PC-3 (cell line): Measurements from ENCODE around the gene DGCR2. TPM values are rescaled to one million over a fixed set of nuclear protein-coding genes. Genes with fewer than 3 reads are reported as not detected.
A peak's percentile ranks its signal among the peaks of the same experiment; 100 is the strongest.

Source experiments
- ATAC-seq: fragments of 200-7000 bp; cut with Tn5 transposase; 2 replicates; pipeline ENCODE4 v1.9.1; 2020; ENCODE audit warnings: mild to moderate bottlenecking, moderate library complexity
- BruUV-seq: library from RNA; stranded (reverse); fragments of 400-500 nt; replicated peaks from 2 replicates; lab custom pipeline; 2021; lab: Mats Ljungman, UMichigan
- CTCF ChIA-PET: fragments of 300-600 bp; sonication (Branson Sonifier 250); formaldehyde crosslinking; loops from one replicate; lab custom pipeline; 2022; ENCODE audit warnings: antibody characterized with exemption; lab: Charles Lee
- POLR2A ChIA-PET: fragments of 300-600 bp; sonication (Branson Sonifier 250); formaldehyde crosslinking; loops from one replicate; lab custom pipeline; 2022; ENCODE audit warnings: antibody characterized with exemption; ENCODE audit not compliant: unreplicated experiment; lab: Charles Lee
- DNase-seq: peaks from one replicate; pipeline ENCODE4 v3.0.0-alpha.2; 2015
- H2AFZ ChIP-seq: fragments of 300-600 bp; sonication (generic); 2 replicates; pipeline ENCODE4 v1.6.0; 2016; ENCODE audit warnings: antibody characterized with exemption, low read length
- H3F3A ChIP-seq: fragments of 300-600 bp; sonication (generic); one replicate; pipeline ENCODE4 v1.6.0; 2017; ENCODE audit warnings: antibody characterized with exemption, low read length, control low read depth, mild to moderate bottlenecking; ENCODE audit not compliant: unreplicated experiment
- H3K27ac ChIP-seq: fragments of 300-600 bp; sonication (generic); 2 replicates; pipeline ENCODE4 v1.5.1; 2016; ENCODE audit warnings: mild to moderate bottlenecking, low read length
- H3K27me3 ChIP-seq: fragments of 300-600 bp; sonication (generic); 2 replicates; pipeline ENCODE4 v1.6.1; 2016; ENCODE audit warnings: low read length, mixed read lengths
- H3K36me3 ChIP-seq: fragments of 300-600 bp; sonication (generic); 2 replicates; pipeline ENCODE4 v1.6.1; 2016; ENCODE audit warnings: low read depth, mixed run types, low read length, mixed read lengths
- H3K4me1 ChIP-seq: fragments of 300-600 bp; sonication (generic); 2 replicates; pipeline ENCODE4 v1.5.1; 2016; ENCODE audit warnings: low read length; ENCODE audit not compliant: insufficient read depth
- H3K4me2 ChIP-seq: fragments of 300-600 bp; sonication (generic); 2 replicates; pipeline ENCODE4 v1.6.0; 2016; ENCODE audit warnings: low read length
- H3K4me3 ChIP-seq: fragments of 300-600 bp; sonication (generic); 2 replicates; pipeline ENCODE4 v1.5.1; 2016; ENCODE audit warnings: mild to moderate bottlenecking, low read length, mixed read lengths
- H3K79me2 ChIP-seq: fragments of 300-600 bp; sonication (generic); 2 replicates; pipeline ENCODE4 v1.6.1; 2017; ENCODE audit warnings: low read length, mixed read lengths
- H3K9ac ChIP-seq: fragments of 300-600 bp; sonication (generic); 2 replicates; pipeline ENCODE4 v1.6.0; 2016; ENCODE audit warnings: mild to moderate bottlenecking, low read length
- H3K9me2 ChIP-seq: fragments of 300-600 bp; sonication (generic); replicated peaks from 2 replicates; pipeline ENCODE4 v1.6.1; 2016; ENCODE audit warnings: mixed run types, low read length, mixed read lengths
- H3K9me3 ChIP-seq: fragments of 300-600 bp; sonication (generic); 2 replicates; pipeline ENCODE4 v1.6.1; 2016; ENCODE audit warnings: low read length, mixed read lengths
- H4K20me1 ChIP-seq: fragments of 300-600 bp; sonication (generic); 2 replicates; pipeline ENCODE4 v1.6.1; 2016; ENCODE audit warnings: low read length, mixed read lengths
- EZH2 ChIP-seq: fragments of 300-600 bp; sonication (generic); IDR thresholded peaks from one replicate; pipeline ENCODE4 v1.6.1; 2017; ENCODE audit warnings: antibody characterized with exemption, mild to moderate bottlenecking, low read length; ENCODE audit not compliant: unreplicated experiment
- EZH2phosphoT487 ChIP-seq: fragments of 300-600 bp; sonication (generic); IDR thresholded peaks from 2 replicates; pipeline ENCODE4 v1.6.1; 2018; ENCODE audit warnings: mild to moderate bottlenecking, antibody characterized with exemption, low read length, borderline replicate concordance
- intact Hi-C: fragments of 100-400 bp; cut with micrococcal nuclease; formaldehyde crosslinking; loops from 2 replicates; pipeline ENCODE4 v1.9.0; 2023
- total RNA-seq: library from RNA; depleted of rRNA; stranded (reverse); fragments of >200 nt; gene quantifications from 2 replicates; pipeline ENCODE4 v1.2.3, GENCODE V29; 2014
- TF ChIP-seq, protein P1 (sequence below): fragments of 300-600 bp; sonication (generic); conservative IDR thresholded peaks from 2 replicates; pipeline ENCODE4 v1.5.1; 2017; ENCODE audit warnings: antibody characterized with exemption, low read depth, mild to moderate bottlenecking, low read length

DGCR2 gene
- total RNA-seq, 1 experiment from 2014 or later = 36.1 TPM

DNA sequence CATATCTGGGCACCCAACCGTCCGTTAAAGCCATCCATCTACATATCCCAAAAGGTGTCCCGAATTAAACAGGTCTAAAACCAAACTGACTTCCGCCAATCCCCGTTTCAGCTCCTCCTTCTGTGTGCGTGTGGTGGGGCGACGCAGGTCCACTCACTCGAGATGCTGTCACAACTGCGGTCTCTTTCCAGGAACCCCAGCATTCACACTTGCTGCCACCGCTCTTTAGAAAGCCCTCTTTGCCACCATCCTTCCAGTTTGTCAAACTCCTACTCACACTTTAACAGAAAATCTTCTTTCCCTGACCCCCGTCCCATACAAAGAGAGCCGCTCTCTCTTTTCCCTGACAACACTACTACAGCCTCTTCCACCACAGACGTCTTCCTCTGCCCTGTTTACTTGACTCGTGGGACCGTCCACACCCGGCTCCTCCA is 21.8 kb upstream of the DGCR2 start:
- TF ChIP-seq EZH2phosphoT487 (no peak), EZH2 (no peak)
- TF ChIP-seq, protein P1, sequence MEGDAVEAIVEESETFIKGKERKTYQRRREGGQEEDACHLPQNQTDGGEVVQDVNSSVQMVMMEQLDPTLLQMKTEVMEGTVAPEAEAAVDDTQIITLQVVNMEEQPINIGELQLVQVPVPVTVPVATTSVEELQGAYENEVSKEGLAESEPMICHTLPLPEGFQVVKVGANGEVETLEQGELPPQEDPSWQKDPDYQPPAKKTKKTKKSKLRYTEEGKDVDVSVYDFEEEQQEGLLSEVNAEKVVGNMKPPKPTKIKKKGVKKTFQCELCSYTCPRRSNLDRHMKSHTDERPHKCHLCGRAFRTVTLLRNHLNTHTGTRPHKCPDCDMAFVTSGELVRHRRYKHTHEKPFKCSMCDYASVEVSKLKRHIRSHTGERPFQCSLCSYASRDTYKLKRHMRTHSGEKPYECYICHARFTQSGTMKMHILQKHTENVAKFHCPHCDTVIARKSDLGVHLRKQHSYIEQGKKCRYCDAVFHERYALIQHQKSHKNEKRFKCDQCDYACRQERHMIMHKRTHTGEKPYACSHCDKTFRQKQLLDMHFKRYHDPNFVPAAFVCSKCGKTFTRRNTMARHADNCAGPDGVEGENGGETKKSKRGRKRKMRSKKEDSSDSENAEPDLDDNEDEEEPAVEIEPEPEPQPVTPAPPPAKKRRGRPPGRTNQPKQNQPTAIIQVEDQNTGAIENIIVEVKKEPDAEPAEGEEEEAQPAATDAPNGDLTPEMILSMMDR = no peak
- BruUV-seq = TSS peak; percentile 69
- ATAC-seq (peak; percentile 39), DNase-seq (no peak)
- Histone ChIP-seq H3K36me3 (peaks cover 6% of the 10 kb centered on the region; the same call in 1 of the 2 replicates), H3F3A (no peaks in the 10 kb centered on the region), H4K20me1 (no peaks in the 10 kb centered on the region), H3K4me1 (no peaks in the 10 kb centered on the region), H3K4me2 (peak overlapping the region; percentile 98), H3K9ac (peak overlapping the region; percentile 95), H3K79me2 (peaks cover 18% of the 10 kb centered on the region), H3K9me3 (no peaks in the 10 kb centered on the region), H3K9me2 (no peaks in the 10 kb centered on the region), H2AFZ (peak overlapping the region; percentile 73), H3K27me3 (no peaks in the 10 kb centered on the region), H3K4me3 (peak overlapping the region; percentile 100), H3K27ac (0 out of 2 replicates have a peak overlapping the region, but pooled peaks have one; percentile 9)
- intact Hi-C loops = loop anchor here (2.0 kb wide), 1 partner anchor 35 kb away; the partner anchor contains the start of gene SLC25A1
- POLR2A ChIA-PET = interaction anchor here (1.1 kb wide), 1 partner anchor 29 kb away, joined by 3 read pairs; no protein-coding TSS in a partner anchor
- CTCF ChIA-PET = interaction anchor here (0.5 to 1.1 kb wide), 3 partner anchors 8 to 486 kb away, joined by 3 to 4 read pairs (median 3); no protein-coding TSS in a partner anchor

- peak overlapping the region; percentile 98 for H3K4me2 ChIP-seq
Observed at GRCh38 chr22:19143212-19143611, 21.0 kb upstream of the DGCR2 start.

More at GRCh38 chr22:19143212-19143611, 21.0 kb upstream of the DGCR2 start:
- DNase-seq (no peak), ATAC-seq (no peak)
- ChIA-PET POLR2A (interaction anchor here (1.1 kb wide), 1 partner anchor 30 kb away, joined by 3 read pairs; no protein-coding TSS in a partner anchor), CTCF (no interaction called here)
- Histone ChIP-seq H3K36me3 (peaks cover 6% of the 10 kb centered on the region; the same call in 1 of the 2 replicates), H4K20me1 (no peaks in the 10 kb centered on the region), H3K9me3 (no peaks in the 10 kb centered on the region), H3K9ac (no peak overlapping the region; the same call in 1 of the 2 replicates), H2AFZ (no peak overlapping the region), H3K27me3 (no peaks in the 10 kb centered on the region), H3K9me2 (no peaks in the 10 kb centered on the region), H3K79me2 (peaks cover 18% of the 10 kb centered on the region), H3K27ac (no peak overlapping the region), H3K4me1 (no peaks in the 10 kb centered on the region), H3F3A (no peaks in the 10 kb centered on the region), H3K4me3 (peak overlapping the region; percentile 100)
- TF ChIP-seq EZH2phosphoT487 = no peak
- TF ChIP-seq, protein P1 = no peak
- no peak for TF ChIP-seq EZH2
- intact Hi-C loops = no loop called here
- no TSS peak for BruUV-seq
